Measurements from ENCODE around the gene LAMA2.

The LAMA2 gene

GRCh38 chr6:129364037-129364436 is 481.1 kb downstream of the LAMA2 start:
- no peak for DNase-seq (ENCODE audit: low read depth, low spot score)

GRCh38 chr6:129364767-129365166 is 481.8 kb downstream of the LAMA2 start:
- no peak for DNase-seq (ENCODE audit: low read depth, low spot score)

- DNase-seq (ENCODE audit: low read depth, low spot score) = no peak
Measured at GRCh38 chr6:129368076-129368475, 485.1 kb downstream of the LAMA2 start.

- DNase-seq (ENCODE audit: low read depth, low spot score) = no peak
Measured at GRCh38 chr6:129368970-129369369, 486.0 kb downstream of the LAMA2 start.

GRCh38 chr6:129369737-129370136 is 486.8 kb downstream of the LAMA2 start:
- no peak for DNase-seq (ENCODE audit: low read depth, low spot score)

- peak; percentile 18 for DNase-seq (ENCODE audit: low read depth, low spot score)
Measured at GRCh38 chr6:129370268-129370916, 487.5 kb downstream of the LAMA2 start.

- DNase-seq (ENCODE audit: low read depth, low spot score) = no peak
Measured at GRCh38 chr6:129381885-129382284, 498.9 kb downstream of the LAMA2 start.

- DNase-seq (ENCODE audit: low read depth, low spot score) = no peak
Measured at GRCh38 chr6:129382916-129383315, 500.0 kb downstream of the LAMA2 start.

GRCh38 chr6:129385117-129385516 is 502.2 kb downstream of the LAMA2 start:
- no peak for DNase-seq (ENCODE audit: low read depth, low spot score)

GRCh38 chr6:129390900-129391299 is 508.0 kb downstream of the LAMA2 start:
- DNase-seq (ENCODE audit: low read depth, low spot score) = no peak

GRCh38 chr6:129393654-129394053 is 510.7 kb downstream of the LAMA2 start:
- no peak for DNase-seq (ENCODE audit: low read depth, low spot score)

GRCh38 chr6:129398764-129399163 is 515.8 kb downstream of the LAMA2 start:
- no peak for DNase-seq (ENCODE audit: low read depth, low spot score)

GRCh38 chr6:129402244-129402643 is 519.3 kb downstream of the LAMA2 start:
- no peak for DNase-seq (ENCODE audit: low read depth, low spot score)

GRCh38 chr6:129411092-129411491 is 528.2 kb downstream of the LAMA2 start:
- DNase-seq (ENCODE audit: low read depth, low spot score) = no peak

- no peak for DNase-seq (ENCODE audit: low read depth, low spot score)
Measured at GRCh38 chr6:129416337-129416990, 533.5 kb downstream of the LAMA2 start.

- no peak for DNase-seq (ENCODE audit: low read depth, low spot score)
Measured at GRCh38 chr6:129417416-129418086, 534.6 kb downstream of the LAMA2 start.

- DNase-seq (ENCODE audit: low read depth, low spot score) = no peak
Measured at GRCh38 chr6:129419324-129419723, 536.4 kb downstream of the LAMA2 start.

- DNase-seq (ENCODE audit: low read depth, low spot score) = no peak
Measured at GRCh38 chr6:129426343-129426742, 543.4 kb downstream of the LAMA2 start.

- DNase-seq (ENCODE audit: low read depth, low spot score) = no peak
Measured at GRCh38 chr6:129429956-129430355, 547.0 kb downstream of the LAMA2 start.

GRCh38 chr6:129432738-129433137 is 549.8 kb downstream of the LAMA2 start:
- no peak for DNase-seq (ENCODE audit: low read depth, low spot score)

GRCh38 chr6:129434091-129434490 is 551.2 kb downstream of the LAMA2 start:
- DNase-seq (ENCODE audit: low read depth, low spot score) = no peak

- DNase-seq (ENCODE audit: low read depth, low spot score) = no peak
Measured at GRCh38 chr6:129440691-129441090, 557.8 kb downstream of the LAMA2 start.

GRCh38 chr6:129444683-129445082 is 561.7 kb downstream of the LAMA2 start:
- no peak for DNase-seq (ENCODE audit: low read depth, low spot score)
